OCI-LY7 (cell line): ENCODE data around the gene CD164. TPM values are rescaled to one million over a fixed set of nuclear protein-coding genes. Genes with fewer than 3 reads are reported as not detected.

Experiments used
- BruUV-seq: library from RNA; stranded (reverse); fragments of 400-500 nt; replicated peaks from 2 replicates; lab custom pipeline; 2021; lab: Mats Ljungman, UMichigan
- CTCF ChIA-PET: fragments of 300-600 bp; sonication (Branson Sonifier 250); formaldehyde crosslinking; loops from one replicate; lab custom pipeline; 2022; ENCODE audit warnings: antibody characterized with exemption; ENCODE audit not compliant: unreplicated experiment; lab: Charles Lee
- POLR2A ChIA-PET: fragments of 300-600 bp; sonication (Branson Sonifier 250); formaldehyde crosslinking; loops from one replicate; lab custom pipeline; 2022; ENCODE audit warnings: antibody characterized with exemption; lab: Charles Lee
- DNase-seq: peaks from one replicate; pipeline ENCODE4 v3.0.0-alpha.2; 2015; ENCODE audit warnings: low spot score
- H2AFZ ChIP-seq: fragments of 200-600 bp; sonication (generic), shearing (Covaris generic); 2 replicates; pipeline ENCODE4 v1.6.1; 2014; ENCODE audit warnings: mild to moderate bottlenecking, antibody characterized with exemption, low read length, moderate library complexity
- H3K27ac ChIP-seq: fragments of 200-600 bp; sonication (generic); 2 replicates; pipeline ENCODE4 v1.5.1; 2014; ENCODE audit warnings: mixed run types, low read depth, mild to moderate bottlenecking, moderate library complexity, low read length, inconsistent platforms; ENCODE audit not compliant: poor library complexity, severe bottlenecking
- H3K36me3 ChIP-seq: fragments of 200-600 bp; sonication (generic); 2 replicates; pipeline ENCODE4 v1.6.1; 2014; ENCODE audit warnings: mild to moderate bottlenecking, antibody characterized with exemption, low read length, moderate library complexity, mixed read lengths; ENCODE audit not compliant: insufficient read depth
- H3K4me1 ChIP-seq: fragments of 200-600 bp; sonication (generic); 2 replicates; pipeline ENCODE4 v1.5.1; 2014; ENCODE audit warnings: mild to moderate bottlenecking, low read length; ENCODE audit not compliant: insufficient read depth, poor library complexity, severe bottlenecking
- H3K4me2 ChIP-seq: fragments of 200-600 bp; sonication (generic); 2 replicates; pipeline ENCODE4 v1.6.1; 2014; ENCODE audit warnings: mild to moderate bottlenecking, low read length
- H3K4me3 ChIP-seq: fragments of 200-600 bp; sonication (generic); 2 replicates; pipeline ENCODE4 v1.5.1; 2014; ENCODE audit warnings: mild to moderate bottlenecking, low read depth, low read length; ENCODE audit not compliant: poor library complexity, severe bottlenecking
- H3K79me2 ChIP-seq: fragments of 200-600 bp; sonication (generic); 2 replicates; pipeline ENCODE4 v1.6.1; 2016; ENCODE audit warnings: low read depth, mild to moderate bottlenecking, low read length, moderate library complexity, mixed read lengths; ENCODE audit not compliant: insufficient read depth
- H3K9me2 ChIP-seq: fragments of 200-600 bp; sonication (generic); 2 replicates; pipeline ENCODE4 v1.6.1; 2016; ENCODE audit warnings: mild to moderate bottlenecking, low read length, mixed read lengths; ENCODE audit not compliant: insufficient read depth
- H3K9me3 ChIP-seq: fragments of 200-600 bp; sonication (generic); 2 replicates; pipeline ENCODE4 v1.6.1; 2014; ENCODE audit warnings: mild to moderate bottlenecking, mixed run types, low read length, mixed read lengths
- H4K20me1 ChIP-seq: fragments of 200-600 bp; sonication (generic); 2 replicates; pipeline ENCODE4 v1.6.1; 2014; ENCODE audit warnings: mild to moderate bottlenecking, antibody characterized with exemption, low read length, moderate library complexity, mixed read lengths; ENCODE audit not compliant: insufficient read depth
- EZH2phosphoT487 ChIP-seq: fragments of 200-600 bp; sonication (generic); IDR thresholded peaks from 2 replicates; pipeline ENCODE4 v1.6.1; 2018; ENCODE audit warnings: low read depth, borderline replicate concordance, mild to moderate bottlenecking, mixed run types, antibody characterized with exemption, low read length, moderate library complexity, mixed read lengths
- intact Hi-C: fragments of 100-400 bp; cut with micrococcal nuclease; formaldehyde crosslinking; loops from one replicate; pipeline ENCODE4 v1.10.0; 2022; ENCODE audit not compliant: unreplicated experiment
- total RNA-seq, 2 experiments: library from RNA; depleted of rRNA in 1 of 2; stranded (reverse); fragments of >200 nt in 1 of 2; shearing (Covaris generic) in 1 of 2; gene quantifications; 2 replicates each; pipeline ENCODE4 v1.2.3, GENCODE V29; 2014 to 2022
- TF ChIP-seq, protein P1 (sequence below): fragments of 200-600 bp; sonication (generic); conservative IDR thresholded peaks from 2 replicates; pipeline ENCODE4 v1.5.1; 2014; ENCODE audit warnings: mild to moderate bottlenecking, antibody characterized with exemption, low read length, moderate library complexity, mixed read lengths

The CD164 gene
- total RNA-seq, 2 experiments from 2014 or later: 48.7 to 107 TPM

DNA sequence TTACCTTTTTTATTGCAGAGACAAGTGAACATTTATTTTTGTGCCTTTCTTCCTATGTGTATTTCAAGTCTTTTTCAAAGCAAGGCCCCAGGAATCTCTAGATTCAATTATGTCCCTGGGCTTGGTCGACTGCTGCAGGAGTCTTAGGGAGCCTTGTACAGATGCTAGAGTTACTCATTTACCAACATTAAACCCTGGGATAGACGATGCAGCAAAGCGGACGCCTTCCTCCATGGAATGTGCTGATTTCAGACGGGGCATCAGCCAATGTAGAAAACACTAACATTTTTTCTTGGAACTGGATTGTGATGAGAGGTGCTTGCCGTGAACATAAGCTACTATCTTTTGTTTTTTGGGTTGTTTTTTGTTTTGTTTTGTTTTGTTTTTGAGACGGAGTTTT lies 55.9 kb downstream of the CD164 start:
- no peak overlapping the region for H2AFZ ChIP-seq
- H3K4me1 ChIP-seq: peaks cover 11% of the 10 kb centered on the region
- no peaks in the 10 kb centered on the region for H3K36me3 ChIP-seq
- no peak overlapping the region for H3K4me3 ChIP-seq
- DNase-seq: no peak
- POLR2A ChIA-PET: no interaction called here
- no peaks in the 10 kb centered on the region for H3K9me3 ChIP-seq
- H4K20me1 ChIP-seq: no peaks in the 10 kb centered on the region
- intact Hi-C loops: no loop called here
- no peaks in the 10 kb centered on the region for H3K9me2 ChIP-seq
- no TSS peak for BruUV-seq
- H3K79me2 ChIP-seq: no peaks in the 10 kb centered on the region
- CTCF ChIA-PET: no interaction called here
- no peak for TF ChIP-seq EZH2phosphoT487
- TF ChIP-seq, protein P1, sequence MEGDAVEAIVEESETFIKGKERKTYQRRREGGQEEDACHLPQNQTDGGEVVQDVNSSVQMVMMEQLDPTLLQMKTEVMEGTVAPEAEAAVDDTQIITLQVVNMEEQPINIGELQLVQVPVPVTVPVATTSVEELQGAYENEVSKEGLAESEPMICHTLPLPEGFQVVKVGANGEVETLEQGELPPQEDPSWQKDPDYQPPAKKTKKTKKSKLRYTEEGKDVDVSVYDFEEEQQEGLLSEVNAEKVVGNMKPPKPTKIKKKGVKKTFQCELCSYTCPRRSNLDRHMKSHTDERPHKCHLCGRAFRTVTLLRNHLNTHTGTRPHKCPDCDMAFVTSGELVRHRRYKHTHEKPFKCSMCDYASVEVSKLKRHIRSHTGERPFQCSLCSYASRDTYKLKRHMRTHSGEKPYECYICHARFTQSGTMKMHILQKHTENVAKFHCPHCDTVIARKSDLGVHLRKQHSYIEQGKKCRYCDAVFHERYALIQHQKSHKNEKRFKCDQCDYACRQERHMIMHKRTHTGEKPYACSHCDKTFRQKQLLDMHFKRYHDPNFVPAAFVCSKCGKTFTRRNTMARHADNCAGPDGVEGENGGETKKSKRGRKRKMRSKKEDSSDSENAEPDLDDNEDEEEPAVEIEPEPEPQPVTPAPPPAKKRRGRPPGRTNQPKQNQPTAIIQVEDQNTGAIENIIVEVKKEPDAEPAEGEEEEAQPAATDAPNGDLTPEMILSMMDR: no peak
- no peak overlapping the region for H3K27ac ChIP-seq
- H3K4me2 ChIP-seq: no peak overlapping the region

DNA sequence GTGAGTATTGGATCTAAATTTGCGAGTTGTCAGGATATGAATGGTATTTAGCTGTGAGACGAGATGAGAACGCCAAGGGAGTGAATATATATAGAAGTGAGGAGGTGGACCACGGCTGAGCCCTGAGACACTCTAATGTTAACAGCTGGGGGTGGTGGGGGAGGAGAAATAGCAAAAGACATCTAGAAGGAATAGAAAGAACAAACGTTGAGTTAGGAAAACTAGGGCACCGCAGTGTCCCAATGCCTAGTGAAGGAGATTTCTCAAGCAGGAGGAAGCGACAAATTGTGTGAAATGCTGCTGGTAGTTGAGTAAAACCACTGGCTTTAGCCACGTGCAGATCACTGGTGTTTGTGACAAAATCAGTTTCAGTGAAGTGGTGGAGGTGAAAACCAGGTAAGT lies 56.9 kb downstream of the CD164 start:
- intact Hi-C loops: no loop called here
- H3K4me1 ChIP-seq: peaks cover 11% of the 10 kb centered on the region
- ChIA-PET POLR2A (no interaction called here), CTCF (no interaction called here)
- no peak overlapping the region for H3K4me2 ChIP-seq
- no peaks in the 10 kb centered on the region for H3K36me3 ChIP-seq
- BruUV-seq: no TSS peak
- TF ChIP-seq, protein P1: no peak
- no peak for TF ChIP-seq EZH2phosphoT487
- no peaks in the 10 kb centered on the region for H3K9me3 ChIP-seq
- no peak overlapping the region for H2AFZ ChIP-seq
- no peaks in the 10 kb centered on the region for H4K20me1 ChIP-seq
- no peak overlapping the region for H3K4me3 ChIP-seq
- no peak for DNase-seq
- no peaks in the 10 kb centered on the region for H3K9me2 ChIP-seq
- no peaks in the 10 kb centered on the region for H3K79me2 ChIP-seq
- H3K27ac ChIP-seq: no peak overlapping the region

DNA sequence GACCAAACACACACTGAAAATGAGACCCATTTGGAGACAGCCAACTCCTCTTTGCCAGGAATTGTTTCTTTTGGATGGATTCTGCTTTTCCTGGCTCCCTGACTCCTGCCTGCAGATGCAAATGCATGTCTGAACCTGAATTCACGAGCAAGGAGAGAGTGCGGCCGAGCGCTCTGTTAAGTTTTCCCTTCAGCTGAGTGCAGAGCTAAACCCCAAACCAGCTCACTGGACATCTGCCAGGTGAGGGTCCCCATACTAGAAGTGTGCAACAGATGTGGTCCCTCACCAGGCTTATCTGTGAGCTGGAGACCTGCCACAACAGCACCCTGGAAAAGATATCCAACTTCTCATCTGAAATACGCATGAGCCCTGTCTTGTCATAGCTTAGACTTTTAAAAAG lies 59.0 kb downstream of the CD164 start:
- H4K20me1 ChIP-seq: no peaks in the 10 kb centered on the region
- H3K9me2 ChIP-seq: no peaks in the 10 kb centered on the region
- H2AFZ ChIP-seq: no peak overlapping the region
- no peak overlapping the region for H3K27ac ChIP-seq
- CTCF ChIA-PET: no interaction called here
- no peaks in the 10 kb centered on the region for H3K36me3 ChIP-seq
- POLR2A ChIA-PET: no interaction called here
- H3K79me2 ChIP-seq: no peaks in the 10 kb centered on the region
- no TSS peak for BruUV-seq
- no peak overlapping the region for H3K4me3 ChIP-seq
- intact Hi-C loops: no loop called here
- peaks cover 11% of the 10 kb centered on the region for H3K4me1 ChIP-seq
- no peak for TF ChIP-seq EZH2phosphoT487
- TF ChIP-seq, protein P1: no peak
- H3K9me3 ChIP-seq: no peaks in the 10 kb centered on the region
- no peak for DNase-seq
- H3K4me2 ChIP-seq: peak overlapping the region; percentile 25
